ENCODE measurements around the gene LPGAT1. TPM values are rescaled to one million over a fixed set of nuclear protein-coding genes. Genes with fewer than 3 reads are reported as not detected.

Gene LPGAT1
- total and polyA plus RNA-seq, 12 donors = 5.9 to 36.6 (median 26.4) TPM

DNA sequence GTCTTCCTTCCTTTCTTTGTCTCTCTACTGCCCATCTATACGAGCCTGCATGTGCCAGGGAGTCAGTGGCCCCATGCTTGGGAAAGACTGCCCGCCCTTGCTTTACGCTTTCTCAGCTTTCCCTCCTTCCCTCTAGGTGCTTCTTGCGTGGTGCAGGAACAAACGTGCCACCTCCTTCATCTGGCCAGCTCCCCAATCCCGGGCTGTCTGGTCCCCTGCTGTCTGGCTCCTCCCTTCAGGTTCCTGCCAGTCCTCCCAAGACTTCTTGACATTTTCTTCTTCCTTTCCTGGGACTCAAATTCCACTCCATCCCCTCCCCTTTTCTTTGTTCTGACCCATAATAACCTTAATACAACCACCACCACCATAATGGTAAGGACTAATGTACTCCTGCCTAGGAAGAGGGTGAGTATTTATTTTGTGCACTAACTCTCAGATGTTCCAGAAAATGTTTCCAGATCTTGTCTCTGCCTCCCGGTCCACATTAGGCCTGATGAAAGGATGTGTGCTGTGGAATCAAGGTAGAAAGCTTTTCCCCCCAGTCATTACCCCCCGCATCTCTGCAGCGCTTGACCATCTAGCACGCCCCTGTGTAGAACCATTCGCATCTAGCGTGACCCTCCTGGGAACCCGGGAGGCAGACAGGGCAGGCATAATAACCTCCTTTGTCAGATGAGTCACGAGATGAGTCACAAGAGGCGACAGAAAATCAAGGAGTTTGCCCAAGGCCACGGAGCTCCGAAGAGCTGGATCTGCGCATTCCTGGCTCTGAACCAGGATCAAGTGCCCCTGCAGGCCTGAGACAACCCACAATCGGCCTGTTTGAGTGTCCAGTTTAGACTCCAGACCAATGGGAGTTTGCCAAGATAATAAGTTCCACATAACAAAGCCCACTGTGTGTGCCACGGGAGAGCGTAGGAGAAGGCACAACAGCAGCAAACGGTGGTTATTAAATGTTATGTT lies 95.1 kb downstream of the LPGAT1 start:
- peaks cover 0 to 15% (median 6%) of the 10 kb centered on the region in 7 donors for H3K27me3 ChIP-seq
- H3K27ac ChIP-seq = no peak overlapping the region
- H3K9me3 ChIP-seq = no peaks in the 10 kb centered on the region
- ATAC-seq = peak in 2 of 8 donors; percentile 12 to 52
- no peak overlapping the region for H3K4me3 ChIP-seq
- no peak for TF ChIP-seq CTCF (IDR thresholded peaks at IDR 0.05)
- peaks cover 0 to 18% (median 0%) of the 10 kb centered on the region in 9 donors for H3K4me1 ChIP-seq
- no peak for DNase-seq
- no peaks in the 10 kb centered on the region for H3K36me3 ChIP-seq
- WGBS, 2 donors = 72 to 77% methylated on average over 22 of the region's 22 CpGs
- intact Hi-C loops (cut with DNase I) = no loop called here

- Histone ChIP-seq H3K4me1 (peaks cover 0 to 14% (median 0%) of the 10 kb centered on the region in 9 donors), H3K27ac (no peak overlapping the region), H3K9me3 (no peaks in the 10 kb centered on the region), H3K4me3 (no peak overlapping the region), H3K36me3 (no peaks in the 10 kb centered on the region), H3K27me3 (peaks cover 0 to 15% (median 6%) of the 10 kb centered on the region in 7 donors)
- ATAC-seq (no peak), DNase-seq (no peak)
- intact Hi-C loops (cut with DNase I) = no loop called here
- no peak for TF ChIP-seq CTCF (IDR thresholded peaks at IDR 0.05)
- 54 to 56% methylated on average over 4 of the region's 4 CpGs for WGBS, 2 donors
Observed at GRCh38 chr1:211734791-211735190, 95.8 kb downstream of the LPGAT1 start.

- Histone ChIP-seq H3K4me3 (no peak overlapping the region), H3K27ac (no peak overlapping the region), H3K27me3 (peaks cover 0 to 15% (median 6%) of the 10 kb centered on the region in 7 donors), H3K36me3 (no peaks in the 10 kb centered on the region), H3K9me3 (no peaks in the 10 kb centered on the region), H3K4me1 (peaks cover 0 to 10% (median 0%) of the 10 kb centered on the region in 9 donors)
- DNase-seq (no peak), ATAC-seq (no peak)
- TF ChIP-seq CTCF (IDR thresholded peaks at IDR 0.05) = no peak
- intact Hi-C loops (cut with DNase I) = no loop called here
- WGBS, 2 donors = 72 to 77% methylated on average over 9 of the region's 9 CpGs
Observed at GRCh38 chr1:211734359-211734758, 96.2 kb downstream of the LPGAT1 start.

GRCh38 chr1:211732293-211732980 lies 98.1 kb downstream of the LPGAT1 start:
- TF ChIP-seq CTCF (IDR thresholded peaks at IDR 0.05) = no peak
- Histone ChIP-seq H3K9me3 (no peaks in the 10 kb centered on the region), H3K36me3 (no peaks in the 10 kb centered on the region), H3K27me3 (peaks cover 0 to 15% (median 5%) of the 10 kb centered on the region in 7 donors), H3K27ac (no peak overlapping the region), H3K4me3 (no peak overlapping the region), H3K4me1 (no peaks in the 10 kb centered on the region)
- DNase-seq (no peak), ATAC-seq (no peak)
- 81 to 85% methylated on average over 4 of the region's 4 CpGs for WGBS, 2 donors
- intact Hi-C loops (cut with DNase I) = no loop called here
